Bronchial epithelial cell (primary cell): ENCODE results near the gene PRSS23. TPM values are rescaled to one million over a fixed set of nuclear protein-coding genes. Genes with fewer than 3 reads are reported as not detected.

Source experiments
- DNase-seq: peaks from one replicate; pipeline ENCODE4 v3.0.0-alpha.2; 2010; ENCODE audit warnings: low read depth
- FAIRE-seq: peaks from 2 replicates; lab custom pipeline; 2011; peaks lifted over from hg19 to GRCh38; lab: Jason Lieb, UNC
- H3K27me3 ChIP-seq: 2 replicates; pipeline ENCODE4 v1.5.1; 2011; ENCODE audit warnings: low read length; ENCODE audit not compliant: control insufficient read depth, insufficient read depth
- H3K36me3 ChIP-seq: 2 replicates; pipeline ENCODE4 v1.5.1; 2011; ENCODE audit warnings: low read length; ENCODE audit not compliant: control insufficient read depth, insufficient read depth
- H3K4me3 ChIP-seq: 2 replicates; pipeline ENCODE4 v1.5.1; 2011; ENCODE audit warnings: mild to moderate bottlenecking, low read depth, low read length, control low read depth
- CTCF ChIP-seq: IDR thresholded peaks from 2 replicates; pipeline ENCODE4 v1.5.1; 2011; ENCODE audit warnings: mild to moderate bottlenecking, moderate library complexity, low read length, control low read depth, inconsistent platforms; ENCODE audit not compliant: insufficient read depth, severe bottlenecking
- total RNA-seq: library from RNA; depleted of rRNA; stranded (reverse); fragments of >200 nt; gene quantifications from 2 replicates; pipeline ENCODE4 v1.2.1, GENCODE V29; 2014

Gene PRSS23
- total RNA-seq, 1 donor from 2014 or later = 75.0 TPM

DNA sequence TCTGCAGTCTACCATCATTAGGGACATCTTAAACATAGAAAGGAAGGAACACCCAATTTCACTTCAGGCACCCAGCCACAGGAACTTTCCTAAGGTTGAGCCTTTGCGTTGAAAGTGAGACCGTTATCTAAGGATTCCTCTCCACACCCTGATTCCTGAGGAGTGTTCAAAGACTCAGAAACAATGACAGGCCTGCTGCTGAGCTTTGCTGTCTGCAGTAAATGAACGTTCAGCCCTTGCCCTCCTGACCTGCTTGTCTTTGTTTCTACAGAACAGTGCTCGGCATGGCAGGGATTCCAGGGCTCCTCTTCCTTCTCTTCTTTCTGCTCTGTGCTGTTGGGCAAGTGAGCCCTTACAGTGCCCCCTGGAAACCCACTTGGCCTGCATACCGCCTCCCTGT lies 7.0 kb downstream of the PRSS23 start:
- FAIRE-seq (no peak), DNase-seq (no peak)
- no peaks in the 10 kb centered on the region for H3K27me3 ChIP-seq
- no peak for TF ChIP-seq CTCF
- H3K36me3 ChIP-seq = peaks cover 12% of the 10 kb centered on the region
- no peak overlapping the region for H3K4me3 ChIP-seq

DNA sequence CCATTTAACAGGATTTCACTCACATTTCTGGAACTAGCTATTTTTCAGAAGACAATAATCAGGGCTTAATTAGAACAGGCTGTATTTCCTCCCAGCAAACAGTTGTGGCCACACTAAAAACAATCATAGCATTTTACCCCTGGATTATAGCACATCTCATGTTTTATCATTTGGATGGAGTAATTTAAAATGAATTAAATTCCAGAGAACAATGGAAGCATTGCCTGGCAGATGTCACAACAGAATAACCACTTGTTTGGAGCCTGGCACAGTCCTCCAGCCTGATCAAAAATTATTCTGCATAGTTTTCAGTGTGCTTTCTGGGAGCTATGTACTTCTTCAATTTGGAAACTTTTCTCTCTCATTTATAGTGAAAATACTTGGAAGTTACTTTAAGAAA lies 9.2 kb downstream of the PRSS23 start:
- TF ChIP-seq CTCF = no peak
- H3K4me3 ChIP-seq = no peak overlapping the region
- peaks cover 12% of the 10 kb centered on the region for H3K36me3 ChIP-seq
- no peaks in the 10 kb centered on the region for H3K27me3 ChIP-seq
- FAIRE-seq = no peak
- DNase-seq = no peak

GRCh38 chr11:86810288-86810687 lies 9.9 kb downstream of the PRSS23 start:
- no peak for TF ChIP-seq CTCF
- H3K4me3 ChIP-seq = no peak overlapping the region
- DNase-seq (no peak), FAIRE-seq (no peak)
- no peaks in the 10 kb centered on the region for H3K27me3 ChIP-seq
- peaks cover 12% of the 10 kb centered on the region for H3K36me3 ChIP-seq

- Histone ChIP-seq H3K4me3 (no peak overlapping the region), H3K27me3 (no peaks in the 10 kb centered on the region), H3K36me3 (peaks cover 12% of the 10 kb centered on the region)
- DNase-seq (peak; percentile 82), FAIRE-seq (no peak)
- TF ChIP-seq CTCF = no peak
These were observed 11.4 kb downstream of the PRSS23 start for GRCh38 chr11:86811637-86812321.

DNA sequence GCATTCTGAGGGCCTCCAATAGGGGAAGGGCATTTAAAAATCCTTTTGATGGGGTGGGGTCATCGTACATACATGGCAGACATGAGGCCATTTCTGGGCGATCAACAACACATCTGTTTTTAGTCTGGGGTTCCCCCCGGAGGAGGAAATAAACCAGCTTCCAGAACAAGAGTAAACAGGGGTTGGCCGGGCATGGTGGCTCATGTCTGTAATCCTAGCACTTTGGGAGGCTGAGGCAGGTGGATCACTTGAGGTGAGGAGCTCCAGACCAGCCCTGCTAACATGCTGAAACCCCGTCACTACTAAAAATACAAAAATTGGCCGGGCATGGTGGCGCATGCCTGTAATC lies 12.0 kb downstream of the PRSS23 start:
- FAIRE-seq (no peak), DNase-seq (no peak)
- Histone ChIP-seq H3K4me3 (no peak overlapping the region), H3K36me3 (peaks cover 12% of the 10 kb centered on the region), H3K27me3 (no peaks in the 10 kb centered on the region)
- TF ChIP-seq CTCF = no peak

DNA sequence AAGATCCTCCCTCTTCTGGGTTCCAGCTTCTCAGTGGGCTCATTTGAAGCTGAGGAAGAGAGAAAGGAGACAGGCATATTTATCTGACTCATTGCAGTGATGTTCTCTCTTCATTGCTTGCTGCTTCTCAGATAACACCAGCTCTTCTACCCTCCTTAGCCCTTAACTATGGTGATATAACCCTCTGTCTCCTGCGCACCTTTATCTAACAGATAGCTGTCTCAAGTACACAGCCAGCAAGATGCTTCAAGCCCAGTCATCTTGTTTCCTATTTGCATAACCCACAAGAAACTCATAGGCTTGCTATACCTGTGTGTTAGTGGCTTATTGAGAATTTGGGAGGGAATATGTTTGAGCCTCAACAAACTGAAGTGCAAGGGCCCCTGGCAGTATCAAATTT lies 12.6 kb downstream of the PRSS23 start:
- FAIRE-seq (no peak), DNase-seq (no peak)
- Histone ChIP-seq H3K4me3 (no peak overlapping the region), H3K36me3 (peaks cover 5% of the 10 kb centered on the region), H3K27me3 (no peaks in the 10 kb centered on the region)
- no peak for TF ChIP-seq CTCF
